B cell (primary cell): ENCODE data around the gene SPPL3. TPM values are rescaled to one million over a fixed set of nuclear protein-coding genes. Genes with fewer than 3 reads are reported as not detected.
"Not testable (repeated sequence)": the region's sequence is repeated elsewhere in the genome, so short reads cannot be mapped to it uniquely, and the experiment has no call there.

ENCODE experiments used
- ATAC-seq: fragments of 200-7000 bp; cut with Tn5 transposase; one replicate; pipeline ENCODE4 v1.10.0; 2021; ENCODE audit warnings: low read depth, mild to moderate bottlenecking, moderate number of reproducible peaks, moderate library complexity
- CTCF ChIA-PET: fragments of 350-600 bp; sonication (Branson Sonifier 250); formaldehyde crosslinking; loops from one replicate; lab custom pipeline; 2021; ENCODE audit warnings: antibody characterized with exemption, inconsistent platforms; lab: Charles Lee
- POLR2A ChIA-PET: fragments of 350-600 bp; sonication (Branson Sonifier 250); formaldehyde crosslinking; loops from one replicate; lab custom pipeline; 2021; ENCODE audit warnings: antibody characterized with exemption; lab: Charles Lee
- DNase-seq: peaks from one replicate; pipeline ENCODE4 v3.0.0; 2013
- H2AFZ ChIP-seq: 2 replicates; pipeline ENCODE4 v1.6.1; 2012; ENCODE audit warnings: mild to moderate bottlenecking, low read depth, low read length; ENCODE audit not compliant: insufficient read depth, poor library complexity, severe bottlenecking
- H3K27ac ChIP-seq, 2 donors: 1 replicate in 1 of 2; 2 replicates in 1 of 2; pipeline ENCODE4 v1.5.1; 2012 to 2013; ENCODE audit warnings: low read length in 2 of 2, mild to moderate bottlenecking in 2 of 2, moderate library complexity in 1 of 2
- H3K27me3 ChIP-seq, 4 experiments: fragments of 200-600 bp in 1 of 4; sonication (generic) in 1 of 4; replicated peaks in 1 of 4; 1 replicate in 2 of 4; 2 replicates in 2 of 4; pipeline versions ENCODE4 v1.6.1 to v1.7.0; 2013 to 2016; ENCODE audit warnings: low read length in 3 of 4, mild to moderate bottlenecking in 2 of 4, mixed read lengths in 1 of 4, moderate library complexity in 1 of 4; ENCODE audit not compliant: insufficient read depth in 4 of 4, control insufficient read depth in 3 of 4; ENCODE audit errors: control extremely low read depth in 1 of 4
- H3K36me3 ChIP-seq, 2 experiments: replicated peaks in 1 of 2; 1 replicate in 1 of 2; 2 replicates in 1 of 2; pipeline versions ENCODE4 v1.6.1 to v1.7.1; 2013; ENCODE audit warnings: low read length in 1 of 2; ENCODE audit not compliant: insufficient read depth in 2 of 2, control insufficient read depth in 1 of 2; ENCODE audit errors: control extremely low read depth in 1 of 2, extremely low read depth in 1 of 2
- H3K4me1 ChIP-seq, 2 donors: fragments of 200-600 bp in 1 of 2; sonication (generic) in 1 of 2; 1 replicate in 1 of 2; 2 replicates in 1 of 2; pipeline versions ENCODE4 v1.5.1 to v1.6.1; 2013 to 2017; ENCODE audit warnings: low read length in 2 of 2; ENCODE audit not compliant: control insufficient read depth in 2 of 2, insufficient read depth in 2 of 2
- H3K4me2 ChIP-seq: replicated peaks from 2 replicates; pipeline ENCODE3; 2012; ENCODE audit warnings: mild to moderate bottlenecking, low read depth, low read length; ENCODE audit not compliant: poor library complexity, severe bottlenecking
- H3K4me3 ChIP-seq, 5 experiments: fragments of 200-600 bp in 1 of 5; sonication (generic) in 1 of 5; 1 replicate in 3 of 5; 2 replicates in 2 of 5; pipeline versions ENCODE4 v1.5.1 to v1.7.0; 2011 to 2016; ENCODE audit warnings: low read length in 4 of 5, mild to moderate bottlenecking in 4 of 5, low read depth in 2 of 5, control low read depth in 1 of 5, moderate library complexity in 1 of 5; ENCODE audit not compliant: insufficient read depth in 1 of 5; ENCODE audit errors: control extremely low read depth in 1 of 5, extremely low read depth in 1 of 5
- H3K79me2 ChIP-seq: fragments of 200-600 bp; sonication (generic); one replicate; pipeline ENCODE4 v1.6.0; 2016; ENCODE audit warnings: low read length; ENCODE audit not compliant: control insufficient read depth, insufficient read depth
- H3K9ac ChIP-seq: fragments of 200-600 bp; sonication (generic); 2 replicates; pipeline ENCODE4 v1.6.1; 2017; ENCODE audit warnings: mild to moderate bottlenecking, low read length, moderate library complexity
- H3K9me3 ChIP-seq, 3 donors: one replicate each; pipeline versions ENCODE4 v1.6.1 to v1.7.1; 2013; ENCODE audit warnings: low read length in 2 of 3; ENCODE audit not compliant: control insufficient read depth in 2 of 3, insufficient read depth in 1 of 3; ENCODE audit errors: control extremely low read depth in 1 of 3
- H4K20me1 ChIP-seq: 2 replicates; pipeline ENCODE4 v1.6.0; 2012; ENCODE audit warnings: mild to moderate bottlenecking, low read length; ENCODE audit not compliant: insufficient read depth, control insufficient read depth, poor library complexity, severe bottlenecking
- H3K27ac Mint-ChIP-seq: one replicate; pipeline ENCODE4 v1.8.0; 2021; ENCODE audit warnings: mixed read lengths
- H3K27me3 Mint-ChIP-seq: one replicate; pipeline ENCODE4 v1.8.0; 2021; ENCODE audit warnings: mixed read lengths
- H3K4me1 Mint-ChIP-seq: one replicate; pipeline ENCODE4 v1.8.0; 2021; ENCODE audit warnings: mixed read lengths
- H3K4me3 Mint-ChIP-seq: one replicate; pipeline ENCODE4 v1.8.0; 2021; ENCODE audit warnings: mixed read lengths
- H3K9me3 Mint-ChIP-seq: one replicate; pipeline ENCODE4 v1.8.0; 2022; ENCODE audit warnings: mixed read lengths; ENCODE audit not compliant: insufficient read depth
- EZH2 ChIP-seq: IDR thresholded peaks from 2 replicates; pipeline ENCODE4 v1.6.1; 2012; ENCODE audit warnings: borderline replicate concordance, low read depth, mild to moderate bottlenecking, moderate library complexity, low read length; ENCODE audit not compliant: insufficient read depth, poor library complexity, severe bottlenecking
- WGBS: methylation state at CpG from one replicate; pipeline ENCODE4 v1.1.5; 2013; ENCODE audit warnings: missing lambda C conversion rate; ENCODE audit not compliant: insufficient coverage; 5-methylcytosine and 5-hydroxymethylcytosine counted together
- intact Hi-C: fragments of 100-400 bp; cut with micrococcal nuclease; formaldehyde crosslinking; loops from one replicate; pipeline ENCODE4 v1.10.0; 2022
- polyA plus RNA-seq: library from polyadenylated mRNA; depleted of rRNA; stranded (reverse); fragments of >200 nt; gene quantifications from 2 replicates; pipeline ENCODE4 v1.2.3, GENCODE V29; 2012
- total RNA-seq, 2 donors: library from RNA; stranded (reverse); fragments of 120-200 nt in 1 of 2; gene quantifications; 1 replicate in 1 of 2; 2 replicates in 1 of 2; pipeline versions ENCODE4 v1.2.3 to v1.2.4, GENCODE V29; 2013 to 2022

SPPL3 gene
- total and polyA plus RNA-seq, 2 donors (not counting 1 experiment from before 2014, with no cell fraction given): 12.3 to 43.6 TPM

DNA sequence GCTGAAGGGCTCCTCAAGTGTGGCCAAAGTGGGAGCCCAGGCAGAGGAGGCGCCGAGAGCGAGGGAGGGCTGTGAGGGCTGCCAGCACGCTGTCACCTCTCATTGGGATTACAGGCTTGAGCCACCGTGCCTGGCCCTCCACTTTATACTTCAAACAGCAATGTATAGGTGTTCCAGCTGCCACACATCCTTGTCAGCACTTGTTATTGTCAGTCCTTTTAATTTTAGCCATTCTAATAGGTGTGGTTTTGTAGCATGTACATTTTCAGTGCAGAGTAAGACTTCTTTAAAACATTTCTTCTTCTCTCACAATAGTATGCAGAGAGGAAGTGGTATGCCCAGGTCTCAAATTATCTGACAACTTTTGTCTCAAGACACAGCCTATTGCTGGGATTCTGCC is 46.6 kb upstream of the SPPL3 start:
- Histone ChIP-seq H3K4me3 (no peak overlapping the region), H3K79me2 (no peaks in the 10 kb centered on the region), H3K9ac (no peak overlapping the region), H3K27ac (no peak overlapping the region), H3K27me3 (peaks cover 0 to 2% (median 0%) of the 10 kb centered on the region in 4 experiments), H3K4me2 (no peak overlapping the region), H4K20me1 (no peaks in the 10 kb centered on the region), H2AFZ (no peak overlapping the region), H3K4me1 (no peaks in the 10 kb centered on the region), H3K36me3 (no peaks in the 10 kb centered on the region), H3K9me3 (peaks cover 0 to 10% (median 0%) of the 10 kb centered on the region in 3 donors)
- DNase-seq (no peak), ATAC-seq (no peak)
- intact Hi-C loops: no loop called here
- no peak for TF ChIP-seq EZH2
- Mint-ChIP-seq H3K4me1 (no peaks in the 10 kb centered on the region), H3K27ac (no peak overlapping the region), H3K4me3 (no peak overlapping the region), H3K9me3 (no peaks in the 10 kb centered on the region), H3K27me3 (peaks cover 4% of the 10 kb centered on the region)
- 83% methylated on average over 3 of the region's 5 CpGs for WGBS
- ChIA-PET CTCF (no interaction called here), POLR2A (no interaction called here)

DNA sequence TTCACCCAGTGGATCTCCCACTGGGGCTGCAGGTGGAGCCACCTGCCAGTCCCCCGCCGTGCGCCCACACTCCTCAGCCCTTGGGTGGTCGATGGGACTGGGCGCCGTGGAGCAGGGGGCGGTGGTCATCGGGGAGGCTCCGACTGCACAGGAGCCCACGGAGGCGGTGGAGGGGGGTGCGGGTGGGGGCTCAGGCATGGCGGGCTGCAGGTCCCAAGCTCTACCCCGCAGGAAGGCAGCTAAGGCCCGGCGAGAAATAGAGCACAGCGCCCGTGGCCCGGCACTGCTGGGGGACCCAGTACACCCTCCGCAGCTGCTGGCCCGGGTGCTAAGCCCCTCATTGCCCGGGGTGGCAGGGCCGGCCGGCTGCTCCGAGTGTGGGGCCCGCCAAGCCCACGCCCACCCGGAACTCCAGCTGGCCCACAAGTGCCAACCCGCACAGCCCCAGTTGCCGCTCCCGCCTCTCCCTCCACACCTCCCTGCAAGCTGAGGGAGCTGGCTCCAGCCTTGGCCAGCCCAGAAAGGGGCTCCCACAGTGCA is 46.2 kb upstream of the SPPL3 start:
- H3K4me2 ChIP-seq, H3K9me3 Mint-ChIP-seq, H3K27me3 Mint-ChIP-seq, H3K4me3 ChIP-seq, H4K20me1 ChIP-seq, DNase-seq, H3K27ac Mint-ChIP-seq, intact Hi-C loops, H3K36me3 ChIP-seq, H3K9me3 ChIP-seq, H2AFZ ChIP-seq, H3K79me2 ChIP-seq, H3K27ac ChIP-seq, CTCF ChIA-PET, H3K27me3 ChIP-seq, H3K4me1 Mint-ChIP-seq, H3K9ac ChIP-seq, H3K4me3 Mint-ChIP-seq, H3K4me1 ChIP-seq, POLR2A ChIA-PET, ATAC-seq: not testable (repeated sequence)
- WGBS: 98% methylated on average over 28 of the region's 31 CpGs

DNA sequence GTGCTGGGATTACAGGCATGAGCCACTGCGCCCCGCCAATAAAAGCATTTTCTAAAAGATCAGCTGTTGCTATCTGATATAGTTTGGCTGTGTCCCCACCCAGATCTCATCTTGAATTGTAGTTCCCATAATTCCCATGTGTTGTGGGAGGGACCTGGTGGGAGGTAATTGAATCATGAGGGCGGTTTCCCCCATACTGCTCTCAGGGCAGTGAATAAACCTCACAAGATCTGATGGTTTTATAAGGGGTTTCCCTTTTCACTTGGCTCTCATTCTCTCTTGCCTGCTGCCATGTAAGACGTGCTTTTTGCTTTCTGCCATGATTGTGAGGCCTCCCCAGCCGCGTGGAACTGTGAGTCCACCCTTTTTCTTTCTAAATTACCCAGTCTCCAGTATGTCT is 41.4 kb upstream of the SPPL3 start:
- H3K27ac Mint-ChIP-seq, intact Hi-C loops: not testable (repeated sequence)

More for the DNA sequence above, 41.4 kb upstream of the SPPL3 start:
- H4K20me1 ChIP-seq, ATAC-seq, H3K4me3 Mint-ChIP-seq, POLR2A ChIA-PET, H3K36me3 ChIP-seq, H3K4me1 ChIP-seq, H3K9me3 ChIP-seq, H3K9ac ChIP-seq, H3K4me1 Mint-ChIP-seq, H3K4me3 ChIP-seq, H3K9me3 Mint-ChIP-seq, H3K27ac ChIP-seq, H3K4me2 ChIP-seq, DNase-seq, H3K27me3 ChIP-seq, H2AFZ ChIP-seq, H3K79me2 ChIP-seq: not testable (repeated sequence)
- peaks cover 11% of the 10 kb centered on the region for H3K27me3 Mint-ChIP-seq
- CTCF ChIA-PET: interaction anchor here (0.7 kb wide), 2 partner anchors 473 to 1165 kb away, joined by 3 read pairs; no protein-coding TSS in a partner anchor
- 94% methylated on average over 2 of the region's 6 CpGs for WGBS
